Effector memory CD4-positive, alpha-beta T cell (primary cell): ENCODE data around the gene KDM5A.

ENCODE experiments used
- DNase-seq, 3 donors: peaks; one replicate each; pipeline ENCODE4 v3.0.0-alpha.2; 2020
- H3K27ac ChIP-seq: 2 replicates; pipeline ENCODE4 v1.7.0; 2013; ENCODE audit warnings: mild to moderate bottlenecking, low read length, moderate library complexity; ENCODE audit not compliant: insufficient read depth, poor library complexity, severe bottlenecking
- H3K27me3 ChIP-seq: replicated peaks from 2 replicates; pipeline ENCODE4 v1.7.0; 2013; ENCODE audit warnings: mild to moderate bottlenecking, low read length; ENCODE audit not compliant: insufficient read depth, control insufficient read depth, poor library complexity, severe bottlenecking
- H3K36me3 ChIP-seq: 2 replicates; pipeline ENCODE4 v1.7.0; 2013; ENCODE audit warnings: mild to moderate bottlenecking, low read length, moderate library complexity; ENCODE audit not compliant: control insufficient read depth, insufficient read depth
- H3K4me1 ChIP-seq: 2 replicates; pipeline ENCODE4 v1.7.0; 2013; ENCODE audit warnings: low read length, mild to moderate bottlenecking; ENCODE audit not compliant: control insufficient read depth, insufficient read depth, poor library complexity, severe bottlenecking
- H3K4me3 ChIP-seq: 2 replicates; pipeline ENCODE4 v1.7.0; 2013; ENCODE audit warnings: low read length, low read depth, mild to moderate bottlenecking; ENCODE audit not compliant: insufficient read depth, poor library complexity, severe bottlenecking
- H3K9me3 ChIP-seq: 2 replicates; pipeline ENCODE4 v1.7.0; 2013; ENCODE audit warnings: mild to moderate bottlenecking, low read length, moderate library complexity; ENCODE audit not compliant: control insufficient read depth

Gene KDM5A

DNA sequence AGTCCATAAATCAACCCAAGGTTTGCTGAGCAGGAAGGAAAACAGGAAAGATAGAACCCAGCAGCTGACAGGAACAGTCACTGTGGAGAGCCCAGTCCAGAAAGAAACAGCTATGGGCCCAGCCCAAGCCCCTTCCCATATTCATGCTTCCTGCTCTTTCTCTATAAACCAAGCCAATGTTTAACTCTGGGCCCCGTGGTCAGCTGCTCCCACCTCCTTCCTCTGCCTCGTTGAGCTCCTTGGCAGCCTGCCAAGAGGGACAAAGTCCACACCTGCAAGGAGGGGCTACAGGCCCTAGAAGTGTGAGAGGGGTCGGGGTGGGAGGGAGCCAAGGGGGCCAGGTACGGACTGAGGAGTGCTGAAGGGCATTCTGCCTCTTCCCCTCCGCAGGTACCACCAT, 136.5 kb downstream of the KDM5A start:
- no peaks in the 10 kb centered on the region for H3K9me3 ChIP-seq
- no peak overlapping the region for H3K27ac ChIP-seq
- H3K4me1 ChIP-seq, result no peaks in the 10 kb centered on the region
- H3K27me3 ChIP-seq, result peaks cover 5% of the 10 kb centered on the region
- H3K36me3 ChIP-seq, result no peaks in the 10 kb centered on the region
- DNase-seq, result no peak
- no peak overlapping the region for H3K4me3 ChIP-seq

GRCh38 chr12:247271-247670, 141.8 kb downstream of the KDM5A start:
- H3K4me1 ChIP-seq, result no peaks in the 10 kb centered on the region
- no peak for DNase-seq
- H3K9me3 ChIP-seq, result no peaks in the 10 kb centered on the region
- no peaks in the 10 kb centered on the region for H3K36me3 ChIP-seq
- H3K4me3 ChIP-seq, result no peak overlapping the region
- H3K27me3 ChIP-seq, result no peaks in the 10 kb centered on the region
- H3K27ac ChIP-seq, result no peak overlapping the region

GRCh38 chr12:243381-243780, 145.7 kb downstream of the KDM5A start:
- DNase-seq, result no peak
- Histone ChIP-seq H3K27me3 (no peaks in the 10 kb centered on the region), H3K4me3 (no peak overlapping the region), H3K9me3 (no peaks in the 10 kb centered on the region), H3K36me3 (no peaks in the 10 kb centered on the region), H3K4me1 (no peaks in the 10 kb centered on the region), H3K27ac (no peak overlapping the region)

GRCh38 chr12:242496-242895, 146.6 kb downstream of the KDM5A start:
- Histone ChIP-seq H3K27ac (no peak overlapping the region), H3K4me3 (no peak overlapping the region), H3K27me3 (no peaks in the 10 kb centered on the region), H3K36me3 (no peaks in the 10 kb centered on the region), H3K4me1 (no peaks in the 10 kb centered on the region), H3K9me3 (no peaks in the 10 kb centered on the region)
- DNase-seq, result no peak

DNA sequence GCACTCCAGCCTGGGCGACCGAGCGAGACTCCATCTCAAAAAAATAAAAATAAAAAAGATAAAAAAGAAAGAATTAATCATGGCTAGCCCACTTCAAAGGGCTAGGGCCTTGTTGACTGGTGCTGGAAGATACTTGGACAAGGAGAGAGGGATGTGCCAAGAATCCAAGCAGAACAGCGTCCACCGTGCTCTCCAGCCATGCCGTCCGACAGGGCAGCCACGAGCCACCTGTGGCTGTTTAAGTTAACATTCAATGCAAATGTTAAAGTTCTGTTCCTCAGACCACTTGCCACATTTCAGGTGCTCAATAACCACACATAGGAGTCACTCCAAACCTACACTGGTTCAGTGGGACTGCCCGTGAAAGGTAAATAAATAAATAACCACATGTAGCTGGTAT, 147.9 kb downstream of the KDM5A start:
- H3K27ac ChIP-seq, result no peak overlapping the region
- H3K4me1 ChIP-seq, result no peaks in the 10 kb centered on the region
- no peaks in the 10 kb centered on the region for H3K27me3 ChIP-seq
- H3K36me3 ChIP-seq, result no peaks in the 10 kb centered on the region
- no peak overlapping the region for H3K4me3 ChIP-seq
- no peak for DNase-seq
- peaks cover 5% of the 10 kb centered on the region for H3K9me3 ChIP-seq

- DNase-seq, result no peak
- no peak overlapping the region for H3K27ac ChIP-seq
- H3K36me3 ChIP-seq, result no peaks in the 10 kb centered on the region
- no peaks in the 10 kb centered on the region for H3K27me3 ChIP-seq
- H3K4me3 ChIP-seq, result no peak overlapping the region
- no peaks in the 10 kb centered on the region for H3K4me1 ChIP-seq
- peaks cover 5% of the 10 kb centered on the region for H3K9me3 ChIP-seq
Observed at GRCh38 chr12:240566-240965, 148.6 kb downstream of the KDM5A start.

GRCh38 chr12:238736-239398, 150.3 kb downstream of the KDM5A start:
- no peak for DNase-seq
- H3K9me3 ChIP-seq, result peaks cover 5% of the 10 kb centered on the region
- H3K27ac ChIP-seq, result no peak overlapping the region
- no peak overlapping the region for H3K4me3 ChIP-seq
- no peaks in the 10 kb centered on the region for H3K27me3 ChIP-seq
- no peaks in the 10 kb centered on the region for H3K36me3 ChIP-seq
- H3K4me1 ChIP-seq, result no peaks in the 10 kb centered on the region

GRCh38 chr12:238116-238515, 151.0 kb downstream of the KDM5A start:
- Histone ChIP-seq H3K27me3 (no peaks in the 10 kb centered on the region), H3K9me3 (peaks cover 5% of the 10 kb centered on the region), H3K4me3 (no peak overlapping the region), H3K36me3 (no peaks in the 10 kb centered on the region), H3K27ac (no peak overlapping the region), H3K4me1 (no peaks in the 10 kb centered on the region)
- no peak for DNase-seq

DNA sequence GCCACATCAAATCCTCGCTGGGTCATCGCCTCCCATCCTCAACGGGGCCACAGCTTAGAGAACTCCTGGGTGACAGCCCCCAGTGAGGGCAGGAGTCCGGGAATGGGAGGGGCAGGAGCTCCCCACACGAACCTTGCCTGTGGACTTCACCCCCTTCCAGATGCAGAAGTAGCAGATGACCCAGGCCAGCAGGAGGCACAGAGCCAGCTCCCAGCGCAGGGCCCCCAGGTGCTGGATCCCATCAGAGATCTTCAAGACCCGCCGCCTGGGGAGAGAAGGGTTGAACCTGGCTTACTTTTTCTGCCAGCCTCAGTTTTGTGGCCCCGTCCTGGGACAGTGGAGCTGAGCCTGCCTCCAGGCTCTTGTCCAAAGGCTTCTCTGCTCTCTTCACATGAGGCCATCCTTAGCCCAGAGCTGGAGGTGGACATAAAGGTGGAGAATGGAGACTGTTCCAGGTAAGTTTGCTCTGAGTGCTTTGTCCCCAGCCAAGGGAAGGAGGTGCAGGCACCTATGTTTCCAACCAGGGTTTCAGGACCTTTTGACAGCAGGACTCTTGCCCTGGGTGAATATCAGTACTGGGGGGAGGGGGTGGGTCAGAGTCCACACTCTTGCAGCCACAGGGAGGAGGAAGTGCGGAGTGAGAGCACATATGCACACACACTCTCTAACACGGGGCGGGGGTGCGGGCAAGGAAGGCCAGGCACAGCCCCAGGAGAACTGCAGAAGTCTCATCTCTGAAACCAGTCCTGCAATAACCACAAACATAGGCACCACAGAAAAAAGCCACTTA, 151.9 kb downstream of the KDM5A start:
- Histone ChIP-seq H3K4me3 (no peak overlapping the region), H3K27me3 (no peaks in the 10 kb centered on the region), H3K9me3 (peaks cover 5% of the 10 kb centered on the region), H3K4me1 (no peaks in the 10 kb centered on the region), H3K36me3 (no peaks in the 10 kb centered on the region), H3K27ac (no peak overlapping the region)
- no peak for DNase-seq

DNA sequence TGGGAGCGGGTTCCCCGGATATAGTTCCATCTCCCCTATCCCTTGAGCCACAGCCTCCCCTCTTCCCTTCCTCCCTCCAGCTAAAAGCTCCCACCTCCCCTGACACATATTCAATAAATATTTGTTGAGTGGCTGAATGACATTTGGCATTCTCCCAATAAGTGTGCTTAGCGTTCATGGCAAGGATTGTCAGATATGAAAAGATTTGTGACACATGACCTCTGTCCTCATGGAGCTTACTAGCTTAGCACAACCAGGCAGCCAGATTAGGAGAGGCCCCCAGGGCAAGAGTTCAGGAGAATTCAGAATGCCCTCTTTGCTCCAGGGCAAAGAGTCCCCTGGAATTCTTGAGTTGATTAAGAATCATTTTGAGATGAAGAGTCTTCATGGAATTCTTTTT, 152.7 kb downstream of the KDM5A start:
- Histone ChIP-seq H3K36me3 (no peaks in the 10 kb centered on the region), H3K27ac (no peak overlapping the region), H3K4me1 (no peaks in the 10 kb centered on the region), H3K9me3 (peaks cover 5% of the 10 kb centered on the region), H3K27me3 (no peaks in the 10 kb centered on the region), H3K4me3 (no peak overlapping the region)
- no peak for DNase-seq
